Panc1 (cell line): Measurements from ENCODE around the gene SUSD2. TPM values are rescaled to one million over a fixed set of nuclear protein-coding genes. Genes with fewer than 3 reads are reported as not detected.
"Not testable (repeated sequence)": the region's sequence is repeated elsewhere in the genome, so short reads cannot be mapped to it uniquely, and the experiment has no call there.

Experiments used
- ATAC-seq: fragments of 200-7000 bp; cut with Tn5 transposase; 2 replicates; pipeline ENCODE4 v1.9.1; 2020; ENCODE audit warnings: mild to moderate bottlenecking, moderate library complexity
- BruUV-seq: library from RNA; stranded (reverse); fragments of 400-500 nt; replicated peaks from 2 replicates; lab custom pipeline; 2021; lab: Mats Ljungman, UMichigan
- CTCF ChIA-PET: fragments of 300-600 bp; sonication (Branson Sonifier 250); formaldehyde crosslinking; loops from one replicate; lab custom pipeline; 2022; ENCODE audit warnings: antibody characterized with exemption; lab: Charles Lee
- POLR2A ChIA-PET: fragments of 300-600 bp; sonication (Branson Sonifier 250); formaldehyde crosslinking; loops from one replicate; lab custom pipeline; 2022; ENCODE audit warnings: antibody characterized with exemption; lab: Charles Lee
- DNase-seq: peaks from one replicate; pipeline ENCODE4 v3.0.0-alpha.2; 2010; ENCODE audit warnings: low read depth, low spot score
- H3K27ac ChIP-seq: 2 replicates; pipeline ENCODE4 v1.5.1; 2011; ENCODE audit warnings: mild to moderate bottlenecking, low read length, inconsistent platforms
- H3K27me3 ChIP-seq: fragments of 200-500 bp; sonication (Bioruptor generic); 2 replicates; pipeline ENCODE4 v1.6.0; 2014; ENCODE audit warnings: low read length, inconsistent platforms; ENCODE audit not compliant: control insufficient read depth, insufficient read depth
- H3K36me3 ChIP-seq: fragments of 200-500 bp; sonication (Bioruptor generic); 2 replicates; pipeline ENCODE4 v1.5.1; 2014; ENCODE audit warnings: inconsistent platforms, mild to moderate bottlenecking, low read length, moderate library complexity; ENCODE audit not compliant: control insufficient read depth, insufficient read depth
- H3K4me1 ChIP-seq: 2 replicates; pipeline ENCODE4 v1.5.1; 2011; ENCODE audit warnings: inconsistent platforms, mild to moderate bottlenecking, low read length, moderate library complexity; ENCODE audit not compliant: control insufficient read depth, insufficient read depth
- H3K4me3 ChIP-seq, 2 experiments: 2 replicates each; pipeline ENCODE4 v1.5.1; 2011 to 2012; ENCODE audit warnings: low read depth in 2 of 2, low read length in 2 of 2, mild to moderate bottlenecking in 2 of 2, inconsistent platforms in 1 of 2, moderate library complexity in 1 of 2
- H3K9me3 ChIP-seq: fragments of 200-500 bp; sonication (Bioruptor generic); 2 replicates; pipeline ENCODE4 v1.5.1; 2014; ENCODE audit warnings: low read depth, mild to moderate bottlenecking, inconsistent platforms, low read length, moderate library complexity; ENCODE audit not compliant: control insufficient read depth, insufficient read depth
- CTCF ChIP-seq: fragments of 450-650 bp; IDR thresholded peaks from 2 replicates; pipeline ENCODE4 v1.5.1; 2017; ENCODE audit warnings: mild to moderate bottlenecking
- POLR2AphosphoS5 ChIP-seq: IDR thresholded peaks from 2 replicates; pipeline ENCODE4 v1.6.1; 2012; ENCODE audit warnings: mild to moderate bottlenecking, low read depth, low read length, moderate library complexity
- REST ChIP-seq, 2 experiments: IDR thresholded peaks; 2 replicates each; pipeline ENCODE4 v1.6.1; 2011 to 2012; ENCODE audit warnings: low read depth in 2 of 2, control low read depth in 1 of 2, low read length in 1 of 2, mild to moderate bottlenecking in 1 of 2, moderate library complexity in 1 of 2; ENCODE audit not compliant: insufficient read depth in 1 of 2
- SIN3A ChIP-seq: IDR thresholded peaks from 2 replicates; pipeline ENCODE4 v1.6.1; 2012; ENCODE audit warnings: low read depth, mild to moderate bottlenecking, low read length, moderate library complexity, borderline replicate concordance; ENCODE audit not compliant: insufficient read depth
- TCF7L2 ChIP-seq: IDR thresholded peaks from 2 replicates; pipeline ENCODE4 v1.6.1; 2011; ENCODE audit warnings: mild to moderate bottlenecking, low read depth, low read length, inconsistent platforms
- in situ Hi-C: cut with HindIII; loops from 2 replicates; pipeline ENCODE4 v1.10.0; 2016; ENCODE audit warnings: low sequenced_read_pairs, low pct_unique_long_range_greater_than_20kb
- intact Hi-C: fragments of 100-400 bp; cut with micrococcal nuclease; formaldehyde crosslinking; loops from one replicate; pipeline ENCODE4 v1.10.0; 2022; ENCODE audit not compliant: unreplicated experiment
- total RNA-seq: library from RNA; stranded (reverse); gene quantifications from one replicate; pipeline ENCODE4 v1.2.1, GENCODE V29; 2021; ENCODE audit not compliant: unreplicated experiment

Gene SUSD2
- total RNA-seq, 1 experiment from 2014 or later = 10.6 TPM

- peak; percentile 91 for ATAC-seq
- Histone ChIP-seq H3K4me3 (peak overlapping the region in 1 of 2 experiments; percentile 27; a peak in 2 of 4 replicates), H3K4me1 (peaks cover 27% of the 10 kb centered on the region), H3K36me3 (no peaks in the 10 kb centered on the region), H3K27me3 (no peaks in the 10 kb centered on the region), H3K27ac (peak overlapping the region; percentile 98), H3K9me3 (peaks cover 8% of the 10 kb centered on the region; the same call in 1 of the 2 replicates)
- CTCF ChIA-PET = no interaction called here
- POLR2A ChIA-PET = no interaction called here
- in situ Hi-C loops = no loop called here
- DNase-seq = peak; percentile 83
- no TSS peak for BruUV-seq
- no peak for TF ChIP-seq CTCF
- peak; percentile 80 for TF ChIP-seq TCF7L2
- TF ChIP-seq REST (IDR thresholded peaks at IDR 0.05; ENCODE audit: insufficient read depth in 1 of 2, low read depth in 2 of 2, low read length in 1 of 2) = 0 out of 4 replicates have a peak, but pooled peaks of 1 of the 2 experiments have one; percentile 38
- peak; percentile 70 for TF ChIP-seq POLR2AphosphoS5
- intact Hi-C loops = no loop called here
These were observed 26.9 kb downstream of the SUSD2 start for GRCh38 chr22:24208012-24208749.

- no peaks in the 10 kb centered on the region for H3K27me3 ChIP-seq
- ATAC-seq (no peak), DNase-seq (no peak)
- peaks cover 8% of the 10 kb centered on the region; the same call in 1 of the 2 replicates for H3K9me3 ChIP-seq
- POLR2A ChIA-PET = no interaction called here
- in situ Hi-C loops (no loop called here), intact Hi-C loops (no loop called here)
- CTCF ChIA-PET = no interaction called here
- H3K4me3 ChIP-seq = no peak overlapping the region
- no peaks in the 10 kb centered on the region for H3K36me3 ChIP-seq
- peak overlapping the region; percentile 98 for H3K27ac ChIP-seq
- H3K4me1 ChIP-seq = peaks cover 27% of the 10 kb centered on the region
- no peak for TF ChIP-seq TCF7L2
- TF ChIP-seq SIN3A = no peak
- TF ChIP-seq POLR2AphosphoS5 = no peak
- no TSS peak for BruUV-seq
These were observed 27.7 kb downstream of the SUSD2 start for GRCh38 chr22:24209016-24209415.

- Histone ChIP-seq H3K9me3 (peaks cover 8% of the 10 kb centered on the region; the same call in 1 of the 2 replicates), H3K4me1 (peaks cover 27% of the 10 kb centered on the region), H3K27me3 (no peaks in the 10 kb centered on the region), H3K27ac (peak overlapping the region; percentile 98), H3K4me3 (no peak overlapping the region), H3K36me3 (no peaks in the 10 kb centered on the region)
- ChIA-PET CTCF (no interaction called here), POLR2A (no interaction called here)
- DNase-seq = no peak
- no TSS peak for BruUV-seq
- in situ Hi-C loops = no loop called here
- ATAC-seq = no peak
- intact Hi-C loops = no loop called here
- TF ChIP-seq POLR2AphosphoS5 = no peak
- no peak for TF ChIP-seq SIN3A
- TF ChIP-seq CTCF = no peak
- TF ChIP-seq TCF7L2 = no peak
These were observed 28.4 kb downstream of the SUSD2 start for GRCh38 chr22:24209687-24210086.

- POLR2A ChIA-PET, in situ Hi-C loops, BruUV-seq, DNase-seq, ATAC-seq, H3K27me3 ChIP-seq, H3K9me3 ChIP-seq, H3K36me3 ChIP-seq, intact Hi-C loops, H3K4me3 ChIP-seq: not testable (repeated sequence)
- H3K27ac ChIP-seq = peak overlapping the region; percentile 98; the same call in 1 of the 2 replicates
- CTCF ChIA-PET = interaction anchor here (0.7 kb wide), 1 partner anchor 316 kb away, joined by 3 read pairs; no protein-coding TSS in a partner anchor
- H3K4me1 ChIP-seq = peaks cover 27% of the 10 kb centered on the region
These were observed 29.1 kb downstream of the SUSD2 start for GRCh38 chr22:24210409-24210808.
